Right lobe of liver (tissue), 4 donors: ENCODE measurements around the gene MAP3K20.

Source experiments
- CTCF ChIP-seq, 4 donors: fragments of 200-600 bp in 3 of 4; fragments of 450-650 bp in 1 of 4; IDR thresholded peaks; one replicate each; pipeline versions ENCODE4 v1.5.1 to v1.8.0; 2016 to 2022; ENCODE audit warnings: antibody characterized with exemption in 4 of 4, mild to moderate bottlenecking in 2 of 4
- POLR2A ChIP-seq: fragments of 450-650 bp; IDR thresholded peaks from one replicate; pipeline ENCODE4 v1.6.1; 2017; ENCODE audit warnings: antibody characterized with exemption, mild to moderate bottlenecking
- donor health status: DM: no; HTN: no; CAD: no.
- donor health status: DM: no; HTN: no; CAD: no.
- donor health status: DM: no; HTN: yes; CAD: no.

- TF ChIP-seq CTCF (IDR thresholded peaks at IDR 0.05) = no peak
- TF ChIP-seq POLR2A = no peak
Observed at GRCh38 chr2:173164396-173164795, 88.8 kb downstream of the MAP3K20 start.
